Body of pancreas (tissue), 4 donors: ENCODE measurements around the gene TIGD3. TPM values are rescaled to one million over a fixed set of nuclear protein-coding genes. Genes with fewer than 3 reads are reported as not detected.

Experiments
- ATAC-seq: fragments of 150-250 bp; one replicate; pipeline ENCODE4 v1.9.1; 2016
- DNase-seq, 4 donors: peaks; one replicate each; pipeline ENCODE4 v3.0.0-alpha.2; 2019
- H3K27ac ChIP-seq, 4 donors: fragments of 200-600 bp; sonication (generic); 1 replicate in 3 of 4; 2 replicates in 1 of 4; pipeline versions ENCODE4 v1.5.1 to v1.6.1; 2016 to 2019; ENCODE audit warnings: mild to moderate bottlenecking in 1 of 4, mixed read lengths in 1 of 4, moderate library complexity in 1 of 4
- H3K27me3 ChIP-seq, 2 donors: fragments of 200-600 bp; sonication (generic); one replicate each; pipeline ENCODE4 v1.6.0; 2016; ENCODE audit warnings: mild to moderate bottlenecking in 1 of 2
- H3K36me3 ChIP-seq, 2 donors: fragments of 200-600 bp; sonication (generic); replicated peaks in 1 of 2; 2 replicates each; pipeline ENCODE4 v1.5.1; 2016; ENCODE audit warnings: low read depth in 2 of 2; ENCODE audit not compliant: insufficient read depth in 1 of 2
- H3K4me1 ChIP-seq: fragments of 200-600 bp; sonication (generic); one replicate; pipeline ENCODE4 v1.6.0; 2016
- H3K4me3 ChIP-seq, 2 donors: fragments of 200-600 bp; sonication (generic); 1 replicate in 1 of 2; 2 replicates in 1 of 2; pipeline ENCODE4 v1.5.1; 2016 to 2019
- H3K9me3 ChIP-seq, 3 donors: fragments of 200-600 bp; sonication (generic); 1 replicate in 2 of 3; 2 replicates in 1 of 3; pipeline ENCODE4 v1.5.1; 2016
- CTCF ChIP-seq, 7 experiments: fragments of 450-650 bp in 4 of 7; fragments of 200-600 bp in 3 of 7; sonication (generic) in 3 of 7; IDR thresholded peaks; one replicate each; pipeline ENCODE4 v1.5.1; 2016 to 2019; ENCODE audit warnings: antibody characterized with exemption in 7 of 7
- POLR2A ChIP-seq, 3 donors: fragments of 450-650 bp; IDR thresholded peaks; one replicate each; pipeline ENCODE4 v1.6.1; 2016; ENCODE audit warnings: antibody characterized with exemption in 3 of 3, mild to moderate bottlenecking in 2 of 3
- WGBS, 2 donors: methylation state at CpG; one replicate each; pipeline ENCODE4 v1.1.5; 2017; 5-methylcytosine and 5-hydroxymethylcytosine counted together
- intact Hi-C: fragments of 100-400 bp; cut with DNase I; formaldehyde crosslinking; loops from one replicate; pipeline ENCODE4 v1.15.1; 2023
- total RNA-seq, 2 donors: library from RNA; depleted of rRNA; stranded (reverse); fragments of >200 nt; gene quantifications; one replicate each; pipeline ENCODE4 v1.1.0, GENCODE V29; 2016

TIGD3 gene
- total RNA-seq, 2 donors from 2014 or later: not detected

- peaks cover 88% of the 10 kb centered on the region for H3K4me1 ChIP-seq
- WGBS, 2 donors: 37 to 41% methylated on average over 12 to 16 of the region's 16 CpGs
- no peaks in the 10 kb centered on the region for H3K27me3 ChIP-seq
- intact Hi-C loops: no loop called here
- no peaks in the 10 kb centered on the region for H3K36me3 ChIP-seq
- DNase-seq (peak; percentile 69 to 87 (median 83)), ATAC-seq (peak; percentile 14)
- H3K27ac ChIP-seq: peak overlapping the region; percentile 97 to 100 (median 100)
- TF ChIP-seq POLR2A (IDR thresholded peaks at IDR 0.05) (peak; percentile 38 to 56 (median 54)), CTCF (IDR thresholded peaks at IDR 0.05) (peak in 4 of 7 experiments; percentile 34 to 42 (median 39))
- H3K9me3 ChIP-seq: no peaks in the 10 kb centered on the region
- H3K4me3 ChIP-seq: peak overlapping the region in 1 of 2 donors; percentile 2
Measured at GRCh38 chr11:65380460-65381119, 26.0 kb downstream of the TIGD3 start.

- Histone ChIP-seq H3K4me3 (no peak overlapping the region), H3K36me3 (no peaks in the 10 kb centered on the region), H3K4me1 (peaks cover 95% of the 10 kb centered on the region), H3K27ac (peak overlapping the region; percentile 97 to 100 (median 100)), H3K27me3 (no peaks in the 10 kb centered on the region), H3K9me3 (no peaks in the 10 kb centered on the region)
- DNase-seq: no peak
- ATAC-seq: no peak
- intact Hi-C loops: no loop called here
- 0 to 1% methylated on average over 2 to 6 of the region's 6 CpGs for WGBS, 2 donors
- TF ChIP-seq POLR2A (IDR thresholded peaks at IDR 0.05): no peak
Measured at GRCh38 chr11:65381716-65382032, 27.1 kb downstream of the TIGD3 start.

- Histone ChIP-seq H3K27ac (peak within 1 kb of the TSS; percentile 97 to 100 (median 100)), H3K36me3 (no peaks in the 10 kb centered on the region), H3K4me1 (peaks cover 94% of the 10 kb centered on the region), H3K27me3 (no peaks in the 10 kb centered on the region), H3K9me3 (no peaks in the 10 kb centered on the region), H3K4me3 (no peak within 1 kb of the TSS)
- WGBS, 2 donors: 0 to 2% methylated on average over 6 to 27 of the region's 27 CpGs
- TF ChIP-seq CTCF (IDR thresholded peaks at IDR 0.05): peak; percentile 56 to 97 (median 91)
- peak; percentile 83 to 89 (median 83) for TF ChIP-seq POLR2A (IDR thresholded peaks at IDR 0.05)
- DNase-seq (peak; percentile 97 to 99 (median 98)), ATAC-seq (peak; percentile 78)
- intact Hi-C loops: no loop called here
Measured at GRCh38 chr11:65382033-65382803, 27.7 kb downstream of the TIGD3 start, which contains the start of gene SLC25A45. SLC25A45 (minus strand) TSS chr11:65382646; CDS start chr11:65381951, 695 bp downstream.

GRCh38 chr11:65382804-65383368, 28.3 kb downstream of the TIGD3 start:
- Histone ChIP-seq H3K27me3 (no peaks in the 10 kb centered on the region), H3K27ac (peak overlapping the region; percentile 97 to 100 (median 100)), H3K36me3 (no peaks in the 10 kb centered on the region), H3K9me3 (no peaks in the 10 kb centered on the region), H3K4me3 (no peak overlapping the region), H3K4me1 (peaks cover 94% of the 10 kb centered on the region)
- TF ChIP-seq POLR2A (IDR thresholded peaks at IDR 0.05) (no peak), CTCF (IDR thresholded peaks at IDR 0.05) (no peak)
- DNase-seq (peak; percentile 90 to 96 (median 92)), ATAC-seq (peak; percentile 28)
- intact Hi-C loops: no loop called here
- WGBS, 2 donors: 8 to 10% methylated on average over 7 to 12 of the region's 12 CpGs

GRCh38 chr11:65383778-65384177, 29.2 kb downstream of the TIGD3 start:
- 76 to 86% methylated on average over 6 of the region's 6 CpGs for WGBS, 2 donors
- intact Hi-C loops: no loop called here
- Histone ChIP-seq H3K36me3 (no peaks in the 10 kb centered on the region), H3K27me3 (no peaks in the 10 kb centered on the region), H3K9me3 (no peaks in the 10 kb centered on the region), H3K4me3 (no peak overlapping the region), H3K27ac (peak overlapping the region; percentile 89 to 100 (median 98)), H3K4me1 (peaks cover 94% of the 10 kb centered on the region)
- no peak for ATAC-seq
- TF ChIP-seq POLR2A (IDR thresholded peaks at IDR 0.05) (no peak), CTCF (IDR thresholded peaks at IDR 0.05) (no peak)
- DNase-seq: no peak
